T-helper 1 cell treated with Interleukin-12 subunit alpha and Interleukin-12 subunit beta and Interleukin-4 antibody, amounts not matched to agents 30 μg/mL and 1 μg/mL, for 36 hours (primary cell): ENCODE results near the gene SCN9A.
"Not testable (repeated sequence)": the region's sequence is repeated elsewhere in the genome, so short reads cannot be mapped to it uniquely, and the experiment has no call there.

ENCODE experiments used
- H3K27ac Mint-ChIP-seq: one replicate; pipeline ENCODE4 v1.8.0; 2021; ENCODE audit warnings: mild to moderate bottlenecking, mixed read lengths
- H3K27me3 Mint-ChIP-seq: one replicate; pipeline ENCODE4 v1.8.0; 2021; ENCODE audit warnings: low read depth, mixed read lengths
- H3K36me3 Mint-ChIP-seq: one replicate; pipeline ENCODE4 v1.8.0; 2021; ENCODE audit warnings: low read depth, mixed read lengths
- H3K4me1 Mint-ChIP-seq: one replicate; pipeline ENCODE4 v1.8.0; 2021; ENCODE audit warnings: low read depth, mixed read lengths
- H3K4me3 Mint-ChIP-seq: one replicate; pipeline ENCODE4 v1.8.0; 2021; ENCODE audit warnings: mild to moderate bottlenecking, moderate library complexity, mixed read lengths
- H3K9me3 Mint-ChIP-seq: one replicate; pipeline ENCODE4 v1.8.0; 2021; ENCODE audit warnings: mixed read lengths

The SCN9A gene

DNA sequence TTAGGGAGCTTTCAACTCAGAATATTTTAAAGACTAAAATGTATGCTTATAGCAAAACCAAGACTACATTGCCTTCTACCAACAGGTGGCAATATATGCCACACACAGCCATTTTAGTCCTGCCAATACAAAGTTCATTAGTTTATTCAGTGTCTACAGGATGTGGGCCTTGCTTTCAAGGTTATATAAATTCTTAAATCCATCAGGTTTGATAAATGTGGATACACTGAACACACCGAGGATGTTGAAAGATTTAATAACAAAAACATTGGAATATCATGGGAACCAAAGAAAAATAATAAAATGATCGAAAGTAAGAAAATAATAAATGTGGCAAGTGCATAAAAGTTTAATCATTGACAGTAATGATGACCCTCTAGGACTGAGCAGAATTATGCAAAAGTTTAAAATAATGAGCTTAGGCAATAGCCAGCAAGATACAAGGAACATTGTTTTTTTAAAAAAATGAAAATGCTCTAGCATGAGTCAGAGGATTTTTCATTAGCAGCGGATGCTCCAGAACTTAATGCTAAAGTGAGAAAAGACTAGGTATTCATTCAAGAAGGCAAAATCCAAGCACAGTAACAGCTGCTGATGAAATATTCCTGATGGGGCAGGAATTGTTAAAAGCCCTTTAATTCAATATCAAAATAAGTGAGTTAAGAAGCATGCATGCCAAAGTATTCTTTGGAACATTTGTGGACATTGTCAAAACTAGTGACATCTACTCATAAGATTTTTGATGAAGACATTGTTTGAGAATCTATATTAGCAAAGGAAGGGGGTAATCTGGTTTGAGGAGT lies 14.2 kb downstream of the SCN9A start:
- Mint-ChIP-seq H3K9me3 (no peaks in the 10 kb centered on the region), H3K36me3 (no peaks in the 10 kb centered on the region), H3K27ac (no peak overlapping the region), H3K4me3 (no peak overlapping the region), H3K27me3 (peaks cover 6% of the 10 kb centered on the region), H3K4me1 (no peaks in the 10 kb centered on the region)

DNA sequence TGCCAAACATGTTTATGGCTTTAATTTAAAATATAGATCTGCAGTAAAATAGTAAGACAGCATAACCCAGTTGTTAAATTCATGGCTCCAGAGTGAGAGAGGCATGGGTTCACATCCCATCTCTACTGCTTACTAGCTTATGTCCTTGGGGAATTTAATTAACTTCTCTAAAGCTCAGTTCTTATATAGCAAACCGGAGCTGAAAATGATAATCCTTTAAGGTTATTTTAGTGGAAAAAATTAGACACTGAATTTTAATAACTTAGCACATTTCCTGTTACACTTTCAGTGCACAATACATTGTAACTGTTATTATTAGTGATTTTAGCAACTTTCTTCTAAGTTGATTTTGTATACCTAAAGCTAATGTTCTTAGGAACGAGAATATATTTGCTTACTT lies 14.8 kb downstream of the SCN9A start:
- peaks cover 6% of the 10 kb centered on the region for H3K27me3 Mint-ChIP-seq
- H3K4me3 Mint-ChIP-seq = no peak overlapping the region
- H3K4me1 Mint-ChIP-seq = no peaks in the 10 kb centered on the region

DNA sequence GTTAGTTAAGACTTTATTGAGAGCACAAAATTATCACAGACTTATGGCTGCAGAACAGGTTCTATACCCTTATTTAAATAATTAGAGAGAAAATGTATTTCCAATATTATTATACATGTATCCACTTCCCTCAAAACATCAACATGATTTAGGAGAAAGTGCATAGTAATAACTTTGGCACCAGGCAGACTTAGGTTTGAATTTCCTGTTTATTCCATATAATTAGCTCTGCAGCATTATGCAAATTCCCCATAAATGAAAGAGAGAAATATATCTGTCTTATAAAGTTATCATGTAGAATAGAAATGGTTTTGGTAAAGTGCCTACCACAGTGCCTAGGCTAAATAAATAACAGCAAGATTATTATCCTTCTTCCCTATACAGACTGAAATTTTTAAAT lies 15.3 kb downstream of the SCN9A start:
- Mint-ChIP-seq H3K36me3 (no peaks in the 10 kb centered on the region), H3K4me1 (no peaks in the 10 kb centered on the region), H3K4me3 (no peak overlapping the region), H3K27me3 (peaks cover 6% of the 10 kb centered on the region), H3K9me3 (no peaks in the 10 kb centered on the region), H3K27ac (no peak overlapping the region)

More for the DNA sequence above, 14.8 kb downstream of the SCN9A start:
- no peak overlapping the region for H3K27ac Mint-ChIP-seq
- no peaks in the 10 kb centered on the region for H3K36me3 Mint-ChIP-seq
- no peaks in the 10 kb centered on the region for H3K9me3 Mint-ChIP-seq

DNA sequence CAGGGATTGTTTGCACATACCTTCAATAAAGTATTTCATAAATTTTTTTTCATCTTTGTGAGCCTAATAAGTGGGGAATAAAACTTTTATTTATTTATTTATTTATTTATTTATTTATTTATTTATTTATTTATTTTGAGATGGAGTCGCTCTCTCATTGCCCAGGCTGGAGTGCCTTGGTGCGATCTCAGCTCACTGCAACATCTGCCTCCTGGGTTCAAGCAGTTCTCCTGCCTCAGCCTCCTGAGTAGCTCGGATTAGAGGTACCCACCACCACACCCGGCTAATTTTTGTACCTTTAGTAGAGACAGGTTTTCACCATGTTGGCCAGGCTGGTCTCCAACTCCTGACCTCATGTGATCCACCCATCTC lies 17.8 kb downstream of the SCN9A start:
- H3K27me3 Mint-ChIP-seq, H3K27ac Mint-ChIP-seq, H3K4me1 Mint-ChIP-seq, H3K36me3 Mint-ChIP-seq, H3K9me3 Mint-ChIP-seq, H3K4me3 Mint-ChIP-seq: not testable (repeated sequence)

DNA sequence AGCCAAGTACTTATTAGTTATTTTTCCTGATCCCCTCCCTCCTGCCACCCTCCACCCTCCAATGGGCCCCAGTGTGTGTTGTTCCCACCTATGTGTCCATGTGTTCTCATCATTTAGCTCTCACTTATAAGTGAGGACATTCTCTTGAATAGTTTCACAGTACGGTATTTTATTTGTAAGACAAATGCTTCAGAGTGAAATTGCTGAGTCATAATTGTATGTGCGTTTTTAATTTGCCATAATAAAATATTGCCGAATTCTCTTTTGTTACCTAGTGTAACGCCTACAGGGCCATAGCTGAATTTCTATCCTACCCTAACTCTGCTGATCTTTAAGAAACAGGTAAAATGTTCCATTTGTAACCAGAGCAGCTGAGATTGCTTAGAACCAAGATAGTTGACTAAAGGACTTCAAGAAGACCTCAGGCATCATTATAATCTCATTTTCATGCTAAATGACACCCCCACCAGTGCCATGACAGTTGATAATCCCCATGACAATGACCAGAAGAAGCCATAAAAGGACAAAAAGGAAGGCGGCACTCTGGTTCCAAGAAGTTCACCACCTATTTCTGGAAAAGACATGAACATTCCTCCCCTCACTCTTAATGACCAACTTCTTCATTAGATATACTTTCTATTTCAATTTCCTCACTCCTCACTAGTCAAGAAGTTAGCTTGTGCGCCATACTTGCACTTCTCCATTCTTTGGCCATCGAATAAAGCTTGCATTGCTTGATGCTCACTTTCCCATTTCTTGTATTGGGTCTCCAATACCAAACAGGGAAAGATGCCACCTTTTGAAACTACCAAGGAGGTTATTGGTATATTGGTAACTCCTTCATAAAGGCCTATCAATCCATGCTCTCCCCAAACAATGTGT lies 18.4 kb downstream of the SCN9A start:
- Mint-ChIP-seq H3K27ac (no peak overlapping the region), H3K36me3 (no peaks in the 10 kb centered on the region), H3K4me3 (no peak overlapping the region), H3K27me3 (no peaks in the 10 kb centered on the region), H3K9me3 (no peaks in the 10 kb centered on the region), H3K4me1 (no peaks in the 10 kb centered on the region)

DNA sequence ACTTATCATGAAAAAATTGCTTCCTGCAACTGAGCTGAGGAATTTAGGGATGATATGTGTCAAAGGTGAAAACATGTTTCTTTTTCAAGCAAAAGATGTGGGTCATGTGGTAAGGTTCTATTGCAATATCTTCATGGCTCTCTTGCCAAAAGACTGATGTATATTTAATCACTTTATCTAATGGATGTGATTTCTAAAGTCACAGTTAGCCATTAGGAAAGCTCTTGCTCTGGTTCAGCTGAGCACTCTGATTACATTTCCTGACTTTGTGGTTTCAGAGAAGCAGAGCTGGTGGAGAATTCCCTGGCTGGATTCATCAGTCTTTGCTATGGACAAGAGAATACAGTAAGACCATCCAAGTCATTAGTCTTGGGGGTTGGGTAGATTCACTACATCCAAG lies 24.4 kb downstream of the SCN9A start:
- H3K4me3 Mint-ChIP-seq = no peak overlapping the region

DNA sequence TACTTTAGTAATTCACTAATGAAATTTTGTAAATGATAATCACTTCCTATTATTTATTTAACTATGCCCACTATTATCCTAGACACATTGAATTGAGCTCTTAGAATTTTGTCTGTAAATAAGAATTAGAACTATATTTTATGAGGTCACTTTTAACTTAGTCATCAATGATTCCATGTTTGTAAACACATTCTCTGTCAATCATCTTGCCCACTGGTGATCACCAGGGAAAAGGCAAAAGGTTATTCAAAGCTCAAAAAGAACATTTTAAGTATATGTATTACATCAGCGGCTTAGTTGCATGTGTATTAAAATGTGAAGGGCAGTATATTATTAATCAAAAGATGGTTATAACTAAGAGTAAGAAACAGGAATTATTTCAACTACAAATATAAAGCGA lies 25.2 kb downstream of the SCN9A start:
- H3K4me3 Mint-ChIP-seq = no peak overlapping the region
- no peaks in the 10 kb centered on the region for H3K36me3 Mint-ChIP-seq
- H3K27me3 Mint-ChIP-seq = no peaks in the 10 kb centered on the region
- no peaks in the 10 kb centered on the region for H3K4me1 Mint-ChIP-seq
- H3K9me3 Mint-ChIP-seq = no peaks in the 10 kb centered on the region
- no peak overlapping the region for H3K27ac Mint-ChIP-seq

More for the DNA sequence above, 24.4 kb downstream of the SCN9A start:
- no peaks in the 10 kb centered on the region for H3K4me1 Mint-ChIP-seq
- no peaks in the 10 kb centered on the region for H3K27me3 Mint-ChIP-seq
- H3K27ac Mint-ChIP-seq = no peak overlapping the region
- no peaks in the 10 kb centered on the region for H3K36me3 Mint-ChIP-seq
- no peaks in the 10 kb centered on the region for H3K9me3 Mint-ChIP-seq

DNA sequence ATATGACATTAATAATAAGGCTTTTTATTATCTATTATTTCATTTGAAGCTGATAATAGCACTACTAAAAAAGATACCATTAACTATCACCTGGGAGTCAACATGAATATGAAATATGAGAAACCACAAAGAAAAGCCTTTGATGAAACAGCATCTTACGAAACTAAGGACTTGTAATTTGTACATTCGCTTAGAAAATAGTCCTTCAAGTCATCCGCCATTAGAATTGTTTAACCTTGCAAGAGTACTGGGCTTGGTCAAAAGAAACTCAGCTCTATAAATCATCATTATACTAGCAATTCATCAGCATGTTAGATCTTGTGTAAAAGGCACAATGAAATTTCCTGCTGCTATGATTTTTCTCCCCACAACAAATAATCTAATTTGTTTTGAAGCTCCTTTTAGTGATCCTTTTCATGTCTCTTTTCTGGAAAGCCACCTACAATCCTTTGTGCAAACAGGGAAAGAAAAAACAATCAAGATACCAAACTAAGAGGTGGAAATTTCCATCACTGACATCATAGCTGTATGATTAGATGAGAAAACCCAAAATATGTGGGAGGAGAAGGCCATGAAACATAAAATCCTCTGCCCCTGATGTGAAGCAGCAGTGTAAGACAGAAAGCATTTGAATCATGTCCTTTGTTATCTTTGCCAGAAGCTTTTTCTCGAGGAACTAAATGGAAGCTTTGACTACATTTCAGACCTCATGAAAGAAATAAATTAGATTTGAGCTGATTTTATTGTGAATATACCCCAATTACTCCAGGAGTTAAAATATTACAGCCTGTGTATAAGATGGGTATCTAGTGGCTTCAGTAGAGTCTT lies 31.2 kb downstream of the SCN9A start:
- Mint-ChIP-seq H3K9me3 (no peaks in the 10 kb centered on the region), H3K4me3 (no peak overlapping the region), H3K4me1 (no peaks in the 10 kb centered on the region), H3K36me3 (no peaks in the 10 kb centered on the region), H3K27ac (no peak overlapping the region), H3K27me3 (no peaks in the 10 kb centered on the region)

DNA sequence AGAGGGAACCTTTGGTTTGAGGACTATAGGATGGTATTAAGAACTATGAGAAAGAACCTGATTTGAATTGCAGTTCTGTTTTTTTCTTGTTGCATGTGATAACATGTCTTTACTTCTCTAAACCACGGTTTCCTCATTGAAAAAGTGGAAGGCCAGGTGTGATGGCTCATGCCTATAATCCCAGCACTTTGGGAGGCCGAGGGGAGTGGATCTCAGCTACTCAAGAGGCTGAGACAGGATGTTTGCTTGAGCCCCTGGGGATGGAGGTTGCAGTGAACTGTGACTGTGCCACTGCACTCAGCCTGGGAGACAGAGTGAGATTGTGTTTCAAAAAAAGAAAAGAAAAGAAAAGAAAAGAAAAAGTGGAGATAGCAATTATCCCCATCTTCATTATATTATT lies 32.3 kb downstream of the SCN9A start:
- H3K27ac Mint-ChIP-seq = no peak overlapping the region
- H3K4me3 Mint-ChIP-seq = no peak overlapping the region
- H3K27me3 Mint-ChIP-seq = no peaks in the 10 kb centered on the region
- no peaks in the 10 kb centered on the region for H3K9me3 Mint-ChIP-seq
- H3K4me1 Mint-ChIP-seq = no peaks in the 10 kb centered on the region
- no peaks in the 10 kb centered on the region for H3K36me3 Mint-ChIP-seq

DNA sequence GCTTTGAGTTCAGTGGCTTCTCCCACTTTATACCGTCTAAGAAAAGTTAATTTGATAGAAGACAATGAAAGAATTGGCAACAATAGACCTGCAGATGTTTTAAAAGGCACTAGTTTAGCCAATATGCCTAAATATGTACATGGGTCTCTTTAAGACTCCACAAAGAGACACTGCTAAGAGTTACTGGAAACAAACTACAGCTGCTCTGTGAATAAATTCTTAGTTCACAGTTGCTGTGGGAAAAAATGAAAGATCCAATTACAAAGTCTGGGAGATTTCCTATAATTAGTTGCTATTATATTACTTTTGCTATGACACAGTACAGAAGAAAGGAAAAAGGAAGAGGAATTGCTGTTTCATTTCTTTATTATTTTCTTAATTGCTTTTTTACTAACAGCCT lies 34.3 kb downstream of the SCN9A start:
- no peaks in the 10 kb centered on the region for H3K27me3 Mint-ChIP-seq
- H3K27ac Mint-ChIP-seq = no peak overlapping the region
- no peak overlapping the region for H3K4me3 Mint-ChIP-seq
- no peaks in the 10 kb centered on the region for H3K36me3 Mint-ChIP-seq
- H3K9me3 Mint-ChIP-seq = no peaks in the 10 kb centered on the region
- no peaks in the 10 kb centered on the region for H3K4me1 Mint-ChIP-seq

DNA sequence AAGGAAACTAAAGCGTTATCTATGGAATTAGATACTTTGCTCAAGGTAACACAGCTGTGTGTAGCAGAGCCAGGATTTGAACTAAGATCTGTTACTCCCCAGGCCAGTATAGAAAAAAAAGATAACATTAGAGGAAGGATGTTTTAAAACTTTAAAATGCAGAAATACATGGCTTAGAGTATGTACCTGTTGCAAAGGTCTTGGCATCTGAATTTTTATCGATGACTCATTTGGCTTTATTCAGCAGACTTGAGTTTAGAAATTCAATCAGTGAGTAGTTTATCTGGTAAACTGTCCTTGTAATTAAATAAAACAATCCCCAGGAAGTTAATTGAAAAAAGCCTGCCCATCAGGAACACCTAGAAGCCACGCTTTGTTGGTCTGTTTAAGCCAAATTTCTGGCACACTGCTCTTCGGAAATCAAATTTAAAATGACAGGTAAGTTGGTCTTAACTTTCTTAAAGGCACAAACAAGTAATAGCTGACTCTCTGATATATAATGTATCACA lies 36.9 kb downstream of the SCN9A start:
- Mint-ChIP-seq H3K27ac (no peak overlapping the region), H3K9me3 (no peaks in the 10 kb centered on the region), H3K4me1 (no peaks in the 10 kb centered on the region), H3K27me3 (no peaks in the 10 kb centered on the region), H3K36me3 (no peaks in the 10 kb centered on the region), H3K4me3 (no peak overlapping the region)

DNA sequence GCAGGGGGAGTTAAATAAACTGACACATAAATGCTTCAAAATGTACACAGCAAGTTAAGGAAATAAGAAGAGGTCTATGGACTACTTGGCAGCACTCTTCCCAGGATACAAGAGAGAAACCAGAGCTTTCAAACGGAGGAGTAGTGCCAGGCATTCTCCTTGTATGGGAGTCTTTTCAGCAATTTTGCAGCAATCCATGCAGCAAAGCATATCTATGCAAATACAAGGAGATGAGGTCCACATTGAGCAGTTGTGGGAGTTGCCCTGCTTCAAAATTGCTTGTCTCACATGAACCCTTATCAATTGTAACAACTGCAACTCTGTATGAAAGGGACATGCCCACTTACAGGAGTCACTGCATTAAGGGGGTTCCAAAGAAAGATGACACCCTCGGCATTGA lies 37.8 kb downstream of the SCN9A start:
- Mint-ChIP-seq H3K9me3 (no peaks in the 10 kb centered on the region), H3K4me1 (no peaks in the 10 kb centered on the region), H3K36me3 (no peaks in the 10 kb centered on the region), H3K27me3 (no peaks in the 10 kb centered on the region), H3K4me3 (no peak overlapping the region), H3K27ac (no peak overlapping the region)

DNA sequence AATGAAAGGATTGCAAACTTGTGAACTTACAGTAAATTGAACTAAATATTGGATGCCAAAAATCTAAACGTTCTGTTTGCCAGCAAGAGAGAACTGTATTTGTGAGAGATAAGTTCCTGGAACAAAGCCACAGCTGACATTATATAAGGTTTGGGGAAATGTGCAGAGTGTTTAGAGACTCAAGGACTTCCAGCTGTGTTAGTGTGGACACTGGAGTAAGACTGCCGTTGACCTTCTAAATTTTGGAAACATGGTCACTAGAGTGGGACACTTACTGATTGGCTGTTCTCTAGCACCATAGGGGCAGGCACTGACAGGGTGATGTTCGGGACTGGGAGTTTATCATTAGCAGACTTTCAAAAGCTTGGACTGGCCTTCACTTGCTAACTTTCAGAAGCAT lies 40.5 kb downstream of the SCN9A start:
- H3K4me1 Mint-ChIP-seq = no peaks in the 10 kb centered on the region
- H3K27ac Mint-ChIP-seq = no peak overlapping the region
- H3K36me3 Mint-ChIP-seq = no peaks in the 10 kb centered on the region
- H3K9me3 Mint-ChIP-seq = no peaks in the 10 kb centered on the region
- H3K27me3 Mint-ChIP-seq = no peaks in the 10 kb centered on the region
- H3K4me3 Mint-ChIP-seq = no peak overlapping the region

DNA sequence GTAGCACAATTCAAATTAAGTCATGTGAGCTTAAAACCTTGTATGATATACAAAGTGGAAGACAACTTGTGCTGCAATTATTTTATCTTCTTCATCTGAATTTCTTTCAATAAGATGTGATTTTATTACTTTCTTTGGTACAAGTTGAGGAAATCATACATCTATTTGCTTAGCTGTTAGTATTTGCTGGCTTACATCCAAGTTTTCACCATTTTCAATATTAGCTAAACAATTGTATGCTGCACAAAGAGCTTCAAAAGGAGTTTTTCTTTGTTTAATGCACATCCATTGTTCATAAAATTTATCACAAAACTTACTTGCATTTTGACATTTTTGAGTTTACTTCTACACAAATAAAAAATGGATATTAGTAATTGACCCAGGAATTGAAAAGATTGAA lies 40.9 kb downstream of the SCN9A start:
- no peaks in the 10 kb centered on the region for H3K9me3 Mint-ChIP-seq
- no peaks in the 10 kb centered on the region for H3K4me1 Mint-ChIP-seq
- no peaks in the 10 kb centered on the region for H3K36me3 Mint-ChIP-seq
- H3K27ac Mint-ChIP-seq = no peak overlapping the region
- no peaks in the 10 kb centered on the region for H3K27me3 Mint-ChIP-seq
- H3K4me3 Mint-ChIP-seq = no peak overlapping the region
